Mesodermal cell (in vitro differentiated cells): ENCODE data around the gene ANO3.
A peak's percentile ranks its signal among the peaks of the same experiment; 100 is the strongest.

Source experiments
- H3K27ac ChIP-seq: 2 replicates; pipeline ENCODE4 v1.7.0; 2013; ENCODE audit warnings: mild to moderate bottlenecking, low read depth, low read length, moderate library complexity; ENCODE audit not compliant: severe bottlenecking
- H3K36me3 ChIP-seq: 2 replicates; pipeline ENCODE4 v1.7.1; 2013; ENCODE audit warnings: mild to moderate bottlenecking, low read length, moderate library complexity; ENCODE audit not compliant: control insufficient read depth, insufficient read depth
- H3K4me1 ChIP-seq: one replicate; pipeline ENCODE4 v1.7.1; 2013; ENCODE audit warnings: mild to moderate bottlenecking, low read length; ENCODE audit not compliant: insufficient read depth, control insufficient read depth, poor library complexity, severe bottlenecking
- H3K4me3 ChIP-seq: 2 replicates; pipeline ENCODE4 v1.7.0; 2013; ENCODE audit warnings: low read length, control low read depth, mild to moderate bottlenecking; ENCODE audit not compliant: insufficient read depth, poor library complexity, severe bottlenecking; ENCODE audit errors: extremely low read depth
- H3K9me3 ChIP-seq: 2 replicates; pipeline ENCODE4 v1.7.1; 2013; ENCODE audit warnings: mild to moderate bottlenecking, low read length, moderate library complexity; ENCODE audit not compliant: control insufficient read depth
- WGBS, 2 experiments: methylation state at CpG; one replicate each; pipeline ENCODE4 v1.1.5; 2013; ENCODE audit warnings: missing lambda C conversion rate in 2 of 2; ENCODE audit not compliant: insufficient coverage in 2 of 2; 5-methylcytosine and 5-hydroxymethylcytosine counted together

The ANO3 gene

DNA sequence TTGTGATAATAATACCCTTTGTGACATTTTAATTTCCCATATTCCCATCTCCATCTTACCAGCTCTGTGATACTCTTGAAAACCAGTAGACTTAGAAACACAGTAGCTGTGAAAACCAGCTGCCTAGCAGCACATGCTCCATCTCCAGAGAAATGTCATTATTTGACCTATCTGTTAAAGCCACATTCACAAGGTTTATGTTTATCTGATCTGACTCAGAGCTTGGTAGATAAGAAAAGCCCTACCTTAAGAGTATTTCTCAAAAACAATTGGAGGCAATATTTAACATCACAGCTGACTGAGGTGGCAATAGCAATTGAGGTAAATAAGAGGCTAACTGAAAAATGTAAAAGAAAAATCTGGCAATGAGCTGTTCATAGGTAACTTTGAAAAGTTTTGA is 8.1 kb upstream of the ANO3 start:
- H3K4me3 ChIP-seq, result no peak overlapping the region
- no peaks in the 10 kb centered on the region for H3K36me3 ChIP-seq
- no peaks in the 10 kb centered on the region for H3K9me3 ChIP-seq
- H3K27ac ChIP-seq, result no peak overlapping the region
- H3K4me1 ChIP-seq, result no peaks in the 10 kb centered on the region

DNA sequence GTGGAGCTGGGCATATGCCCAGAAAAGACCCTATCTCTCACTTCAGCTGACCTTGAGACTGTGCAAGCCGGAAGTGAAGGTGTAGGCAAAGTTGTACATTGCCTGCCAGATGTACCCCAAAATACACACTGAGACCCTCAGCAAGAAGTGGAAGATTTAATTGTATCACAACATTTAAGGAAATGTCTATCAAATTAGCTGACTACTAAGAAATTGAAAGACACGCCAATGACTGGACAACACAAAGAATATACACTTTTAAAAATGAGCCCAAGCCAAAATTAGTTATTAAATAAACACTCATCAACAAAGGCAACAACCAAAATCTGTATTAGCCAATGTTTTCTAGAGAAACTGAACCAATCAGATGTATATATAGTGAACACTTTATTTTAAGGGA is 7.7 kb upstream of the ANO3 start:
- Histone ChIP-seq H3K4me3 (no peak overlapping the region), H3K36me3 (no peaks in the 10 kb centered on the region), H3K27ac (no peak overlapping the region), H3K9me3 (no peaks in the 10 kb centered on the region), H3K4me1 (no peaks in the 10 kb centered on the region)
- WGBS, 2 experiments, result 100% methylated on average over 1 of the region's 2 CpGs; no CpG with 5 or more reads in 1 of the 2 experiments

DNA sequence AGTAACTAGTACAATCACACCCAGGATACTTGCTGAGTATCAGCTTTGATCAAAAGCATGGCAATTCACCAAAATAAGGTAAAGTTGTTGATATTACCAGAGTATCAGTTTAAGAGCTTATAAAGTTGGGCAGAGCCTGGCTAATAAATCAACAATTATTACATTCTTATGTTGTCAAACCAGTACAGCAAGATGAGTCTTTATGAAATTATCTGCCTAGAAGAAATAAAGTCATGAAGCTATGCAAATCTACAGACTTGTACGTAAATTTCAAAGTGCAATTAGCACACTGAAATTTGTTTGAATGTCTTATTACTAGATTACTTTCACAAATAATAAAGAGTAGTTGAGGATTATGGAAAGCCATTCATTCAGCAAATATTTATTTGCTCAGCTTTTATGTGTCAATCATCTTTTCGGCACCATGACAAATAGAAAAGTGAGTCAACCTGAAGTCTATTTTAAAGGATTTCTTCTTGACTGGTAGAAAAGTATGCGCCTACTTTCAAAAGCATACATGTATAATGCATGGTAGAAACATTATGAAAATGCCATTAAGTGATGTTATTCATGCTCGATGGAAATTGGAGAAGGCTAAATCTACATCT is 5.0 kb upstream of the ANO3 start:
- WGBS, 2 experiments, result 100% methylated on average over 2 of the region's 4 CpGs; no CpG with 5 or more reads in 1 of the 2 experiments

DNA sequence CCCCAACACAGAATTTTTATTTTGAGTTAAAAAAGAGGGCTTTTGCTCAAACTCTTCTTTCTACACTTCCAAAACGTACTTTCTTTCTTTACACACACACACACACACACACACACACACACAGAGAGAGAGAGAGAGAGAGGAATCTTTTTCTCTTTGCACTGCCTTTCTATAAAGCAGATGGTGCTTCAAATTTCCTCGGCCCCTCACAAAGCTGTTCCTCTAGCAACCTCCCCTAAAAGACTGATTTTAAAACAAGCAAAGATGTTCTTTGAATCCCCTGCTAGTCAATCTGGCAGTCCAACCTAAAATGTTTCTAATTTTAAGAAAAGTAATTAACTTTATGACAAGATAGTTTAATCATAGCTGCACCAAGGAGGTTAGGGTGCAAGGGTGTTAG is 2.7 kb upstream of the ANO3 start:
- Histone ChIP-seq H3K4me3 (no peak overlapping the region), H3K36me3 (no peaks in the 10 kb centered on the region), H3K4me1 (no peaks in the 10 kb centered on the region), H3K27ac (no peak overlapping the region), H3K9me3 (no peaks in the 10 kb centered on the region)
- no CpG with 5 or more reads among the region's 2 CpGs for WGBS, 2 experiments

More for the DNA sequence above, 5.0 kb upstream of the ANO3 start:
- Histone ChIP-seq H3K9me3 (no peaks in the 10 kb centered on the region), H3K27ac (no peak overlapping the region), H3K4me3 (no peak overlapping the region), H3K4me1 (no peaks in the 10 kb centered on the region), H3K36me3 (no peaks in the 10 kb centered on the region)

DNA sequence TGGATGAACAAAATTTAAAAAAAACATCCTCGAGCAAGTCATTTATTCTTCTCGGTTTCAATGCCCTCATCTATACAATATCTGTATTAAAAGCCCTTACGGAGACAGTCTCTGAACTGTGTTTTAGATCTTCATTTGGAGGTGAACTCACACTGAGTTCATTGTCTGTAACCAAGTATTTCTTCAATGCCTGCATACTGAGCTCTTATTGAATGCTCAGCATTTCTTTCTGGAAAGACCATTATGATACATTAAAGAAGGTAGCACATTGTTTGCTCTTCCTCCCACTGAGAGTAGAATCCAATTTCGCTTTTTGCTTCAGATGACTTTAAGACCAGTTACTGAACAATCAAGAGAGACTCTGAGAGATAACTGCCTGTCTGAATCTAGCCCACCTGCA is 1.7 kb upstream of the ANO3 start:
- 71 to 80% methylated on average over 1 to 2 of the region's 4 CpGs for WGBS, 2 experiments
- Histone ChIP-seq H3K36me3 (no peaks in the 10 kb centered on the region), H3K4me1 (no peaks in the 10 kb centered on the region)

DNA sequence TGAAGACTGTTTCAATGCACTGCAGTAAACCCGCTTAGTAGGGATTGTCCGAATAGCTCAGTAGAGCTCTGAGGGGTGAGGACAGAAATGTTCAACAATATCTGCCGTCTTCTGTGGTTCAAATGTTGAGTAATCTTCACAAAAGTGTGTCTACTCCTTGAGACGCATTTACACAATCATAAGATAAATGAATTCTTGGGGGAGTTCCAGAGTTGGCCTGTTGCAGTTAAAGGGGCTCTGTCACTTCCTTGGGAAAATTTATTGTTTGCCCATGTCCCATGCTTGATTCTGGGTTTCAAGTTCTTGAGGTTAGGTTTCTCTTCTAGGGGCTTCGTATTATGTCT is 614 bp downstream of the ANO3 start:
- H3K27ac ChIP-seq, result no peak overlapping the region
- WGBS, 2 experiments, result 89 to 90% methylated on average over 2 of the region's 5 CpGs
- no peaks in the 10 kb centered on the region for H3K9me3 ChIP-seq
- peak overlapping the region; percentile 15 for H3K4me3 ChIP-seq
- H3K36me3 ChIP-seq, result no peaks in the 10 kb centered on the region
- no peaks in the 10 kb centered on the region for H3K4me1 ChIP-seq

More for the DNA sequence above, 1.7 kb upstream of the ANO3 start:
- Histone ChIP-seq H3K27ac (no peak overlapping the region), H3K4me3 (no peak overlapping the region), H3K9me3 (no peaks in the 10 kb centered on the region)

DNA sequence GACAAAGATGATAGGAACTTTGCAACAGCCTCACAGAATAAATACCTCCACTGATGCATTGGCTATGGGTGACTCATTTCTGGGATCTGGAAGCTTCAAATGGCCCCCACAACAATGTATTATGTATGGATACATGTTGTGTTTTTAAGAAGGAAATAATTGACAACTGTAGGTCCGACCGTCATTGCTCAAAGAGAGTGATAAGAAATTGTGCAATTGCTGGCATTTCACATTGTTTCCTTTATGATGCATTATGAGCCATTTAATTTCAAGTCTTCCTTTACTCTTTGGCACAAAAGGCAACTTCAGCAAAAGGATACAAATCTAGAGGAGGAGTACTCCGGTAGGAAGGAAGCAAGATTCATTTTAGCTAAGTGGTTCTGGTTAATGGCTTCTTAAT is 2.0 kb downstream of the ANO3 start:
- Histone ChIP-seq H3K36me3 (no peaks in the 10 kb centered on the region), H3K4me1 (no peaks in the 10 kb centered on the region), H3K27ac (no peak overlapping the region), H3K9me3 (no peaks in the 10 kb centered on the region), H3K4me3 (no peak overlapping the region)
- 63 to 80% methylated on average over 1 of the region's 3 CpGs for WGBS, 2 experiments

DNA sequence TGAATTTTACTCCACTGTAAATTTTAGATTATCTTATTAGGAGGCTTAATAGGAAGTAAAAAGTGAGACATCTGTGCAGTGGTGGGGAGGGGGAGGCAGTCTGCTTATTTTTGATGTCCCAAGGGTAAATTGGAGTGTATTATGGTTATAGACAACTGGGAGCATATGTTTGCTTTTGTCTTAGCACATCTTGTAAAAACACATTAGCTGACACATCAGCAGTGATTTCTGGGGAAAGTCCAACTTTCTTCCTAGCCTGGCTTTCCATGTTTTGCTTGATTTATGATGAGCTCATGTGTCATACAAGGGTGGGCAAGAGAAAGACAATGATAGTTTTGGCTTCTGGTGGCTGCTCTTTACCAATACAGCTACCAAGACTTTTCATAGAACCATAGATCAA is 4.0 kb downstream of the ANO3 start:
- no peaks in the 10 kb centered on the region for H3K36me3 ChIP-seq
- no peak overlapping the region for H3K4me3 ChIP-seq
- H3K4me1 ChIP-seq, result no peaks in the 10 kb centered on the region
- no peaks in the 10 kb centered on the region for H3K9me3 ChIP-seq
- no peak overlapping the region for H3K27ac ChIP-seq

DNA sequence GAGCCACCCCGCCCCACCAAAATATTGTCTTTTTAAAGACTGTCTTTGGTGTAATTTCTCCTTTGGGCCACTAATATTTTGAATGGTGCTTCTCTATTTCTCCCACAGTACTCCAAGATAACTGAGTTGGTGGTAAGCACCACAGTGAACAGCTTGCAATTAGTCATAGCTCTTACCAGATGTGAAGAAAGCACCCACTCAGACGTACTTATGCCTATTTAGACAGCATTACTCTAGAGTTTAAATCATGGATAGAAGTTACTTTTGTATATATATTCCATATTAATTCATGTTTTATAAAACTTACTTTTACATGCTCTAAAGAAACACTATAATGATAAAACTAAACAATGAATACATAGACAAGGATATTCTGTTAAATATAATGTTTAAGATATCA is 12.7 kb downstream of the ANO3 start:
- no peaks in the 10 kb centered on the region for H3K4me1 ChIP-seq
- no peak overlapping the region for H3K4me3 ChIP-seq
- no peaks in the 10 kb centered on the region for H3K9me3 ChIP-seq
- no peaks in the 10 kb centered on the region for H3K36me3 ChIP-seq
- H3K27ac ChIP-seq, result no peak overlapping the region
- no CpG with 5 or more reads among the region's 2 CpGs for WGBS, 2 experiments

DNA sequence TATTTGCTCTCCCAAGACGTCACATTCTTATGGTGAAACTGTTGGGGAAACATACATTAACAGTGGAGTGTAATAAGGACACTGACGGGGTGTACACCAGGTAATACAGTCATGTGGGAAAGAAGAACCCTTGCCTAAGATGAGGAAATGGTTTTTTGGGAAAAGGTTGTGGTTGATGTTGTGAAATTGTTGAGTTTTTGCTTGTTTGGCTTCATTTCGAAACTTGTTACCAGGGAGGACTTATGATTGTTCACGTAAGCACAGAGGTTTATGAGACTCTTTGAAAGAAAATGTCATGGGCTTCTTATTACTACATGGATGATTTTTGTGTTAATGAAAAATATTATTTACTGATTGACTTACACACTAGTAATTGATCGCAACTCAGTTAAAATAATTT is 16.8 kb downstream of the ANO3 start:
- Histone ChIP-seq H3K36me3 (no peaks in the 10 kb centered on the region), H3K4me3 (no peak overlapping the region), H3K4me1 (no peaks in the 10 kb centered on the region), H3K9me3 (no peaks in the 10 kb centered on the region), H3K27ac (no peak overlapping the region)
- WGBS, 2 experiments, result 91 to 100% methylated on average over 2 to 3 of the region's 5 CpGs

DNA sequence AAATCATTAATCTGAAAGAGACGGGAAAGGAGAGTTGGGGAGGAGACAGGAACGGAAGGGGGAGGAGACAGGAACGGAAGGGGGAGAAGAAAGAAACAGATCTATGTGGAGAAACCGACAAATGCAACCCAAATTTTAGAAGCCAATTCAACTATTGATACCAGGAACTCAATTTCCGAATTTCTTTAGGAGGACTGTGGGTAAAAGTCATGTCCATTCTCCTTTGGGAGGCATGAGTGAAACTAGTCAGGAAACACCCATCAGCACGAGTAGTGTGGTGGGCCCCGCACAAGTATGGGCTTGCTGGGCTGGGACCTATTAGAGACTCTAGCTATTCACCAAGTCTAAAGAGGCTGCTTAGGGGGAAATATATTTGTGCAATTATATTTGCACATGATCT is 18.1 kb downstream of the ANO3 start:
- Histone ChIP-seq H3K4me1 (no peaks in the 10 kb centered on the region), H3K4me3 (no peak overlapping the region), H3K36me3 (no peaks in the 10 kb centered on the region), H3K9me3 (no peaks in the 10 kb centered on the region), H3K27ac (no peak overlapping the region)
- 90% methylated on average over 2 of the region's 7 CpGs; no CpG with 5 or more reads in 1 of the 2 experiments for WGBS, 2 experiments
